Activated gamma-delta T cell treated with Interleukin-2 at 50 U/mL for 16 hours (primary cell): ENCODE measurements around the gene GDAP1L1.
"Not testable (repeated sequence)": the region's sequence is repeated elsewhere in the genome, so short reads cannot be mapped to it uniquely, and the experiment has no call there.

ENCODE experiments used
- DNase-seq: peaks from one replicate; pipeline ENCODE4 v3.0.0-alpha.2; 2020

The GDAP1L1 gene

GRCh38 chr20:44221368-44221954, 25.6 kb upstream of the GDAP1L1 start:
- no peak for DNase-seq

- DNase-seq, result no peak
Measured at GRCh38 chr20:44222027-44222426, 25.1 kb upstream of the GDAP1L1 start.

- no peak for DNase-seq
Measured at GRCh38 chr20:44222633-44223368, 24.3 kb upstream of the GDAP1L1 start.

GRCh38 chr20:44223721-44224120, 23.4 kb upstream of the GDAP1L1 start:
- no peak for DNase-seq

- no peak for DNase-seq
Measured at GRCh38 chr20:44224637-44225036, 22.5 kb upstream of the GDAP1L1 start.

- DNase-seq, result no peak
Measured at GRCh38 chr20:44228465-44229258, 18.4 kb upstream of the GDAP1L1 start.

GRCh38 chr20:44231193-44231592, 15.9 kb upstream of the GDAP1L1 start:
- no peak for DNase-seq

- DNase-seq, result no peak
Measured at GRCh38 chr20:44231713-44232468, 15.2 kb upstream of the GDAP1L1 start.

GRCh38 chr20:44232469-44232856, 14.6 kb upstream of the GDAP1L1 start:
- not testable (repeated sequence) for DNase-seq

- no peak for DNase-seq
Measured at GRCh38 chr20:44233436-44234016, 13.6 kb upstream of the GDAP1L1 start.

- no peak for DNase-seq
Measured at GRCh38 chr20:44234566-44235317, 12.4 kb upstream of the GDAP1L1 start.

GRCh38 chr20:44235702-44236101, 11.4 kb upstream of the GDAP1L1 start:
- no peak for DNase-seq

- not testable (repeated sequence) for DNase-seq
Measured at GRCh38 chr20:44236840-44237239, 10.3 kb upstream of the GDAP1L1 start.

- no peak for DNase-seq
Measured at GRCh38 chr20:44241796-44242195, 5.3 kb upstream of the GDAP1L1 start.

- DNase-seq, result no peak
Measured at GRCh38 chr20:44245977-44246376, 1.1 kb upstream of the GDAP1L1 start.

- DNase-seq, result no peak
Measured at GRCh38 chr20:44247586-44248409, 690 bp downstream of the GDAP1L1 start.

GRCh38 chr20:44248410-44248759, 1.3 kb downstream of the GDAP1L1 start:
- DNase-seq, result no peak

- no peak for DNase-seq
Measured at GRCh38 chr20:44251284-44251683, 4.2 kb downstream of the GDAP1L1 start.

- no peak for DNase-seq
Measured at GRCh38 chr20:44253528-44253927, 6.4 kb downstream of the GDAP1L1 start.

- DNase-seq, result no peak
Measured at GRCh38 chr20:44254073-44254472, 7.0 kb downstream of the GDAP1L1 start.

- DNase-seq, result no peak
Measured at GRCh38 chr20:44255942-44256341, 8.8 kb downstream of the GDAP1L1 start.
